SK-N-SH (cell line): ENCODE results near the gene NISCH. TPM values are rescaled to one million over a fixed set of nuclear protein-coding genes. Genes with fewer than 3 reads are reported as not detected.

Source experiments
- CTCF ChIA-PET: fragments of 300-600, 350-600 bp; formaldehyde crosslinking; extraction: SDS; loops from one replicate; lab custom pipeline; 2021; lab: Yijun Ruan, JAX
- POLR2A ChIA-PET: fragments of 350-600 bp; sonication (Branson Sonifier 250); formaldehyde crosslinking; extraction: SDS; loops from one replicate; lab custom pipeline; 2020; ENCODE audit warnings: antibody characterized with exemption, inconsistent platforms; lab: Yijun Ruan, JAX
- DNase-seq: peaks from one replicate; pipeline ENCODE4 v3.0.0; 2012
- H2AFZ ChIP-seq: fragments of 200-600 bp; sonication (generic); 2 replicates; pipeline ENCODE4 v1.8.1; 2016; ENCODE audit warnings: antibody characterized with exemption, mild to moderate bottlenecking, low read depth
- H3F3A ChIP-seq: fragments of 200-600 bp; sonication (generic); replicated peaks from 2 replicates; pipeline ENCODE3; 2016; ENCODE audit warnings: antibody characterized with exemption, mild to moderate bottlenecking; ENCODE audit not compliant: insufficient read depth
- H3K27ac ChIP-seq, 2 experiments: fragments of 200-500 bp in 1 of 2; fragments of 200-600 bp in 1 of 2; sonication (Bioruptor generic) in 1 of 2; sonication (generic), shearing (Covaris generic) in 1 of 2; 2 replicates each; pipeline versions ENCODE4 v1.5.1 to v1.6.1; 2014 to 2016; ENCODE audit warnings: low read depth in 2 of 2, inconsistent platforms in 1 of 2, low read length in 1 of 2, mild to moderate bottlenecking in 1 of 2, mixed read lengths in 1 of 2
- H3K27me3 ChIP-seq: fragments of 200-600 bp; sonication (generic), shearing (Covaris generic); 2 replicates; pipeline ENCODE4 v1.6.1; 2016; ENCODE audit warnings: mixed run types; ENCODE audit not compliant: insufficient read depth
- H3K36me3 ChIP-seq, 2 experiments: fragments of 200-500 bp in 1 of 2; fragments of 200-600 bp in 1 of 2; sonication (Bioruptor generic) in 1 of 2; sonication (generic) in 1 of 2; replicated peaks in 1 of 2; 2 replicates each; pipeline versions ENCODE3 to v1.5.1; 2014 to 2016; ENCODE audit warnings: low read length in 1 of 2, mild to moderate bottlenecking in 1 of 2; ENCODE audit not compliant: insufficient read depth in 2 of 2, control insufficient read depth in 1 of 2
- H3K4me1 ChIP-seq, 2 experiments: fragments of 200-500 bp in 1 of 2; fragments of 200-600 bp in 1 of 2; sonication (Bioruptor generic) in 1 of 2; sonication (generic), shearing (Covaris generic) in 1 of 2; 2 replicates each; pipeline versions ENCODE4 v1.5.1 to v1.6.1; 2014 to 2016; ENCODE audit warnings: low read depth in 1 of 2, low read length in 1 of 2, mixed run types in 1 of 2; ENCODE audit not compliant: insufficient read depth in 2 of 2, control insufficient read depth in 1 of 2
- H3K4me2 ChIP-seq: fragments of 200-600 bp; sonication (generic), shearing (Covaris generic); 2 replicates; pipeline ENCODE4 v1.6.1; 2017; ENCODE audit warnings: mixed run types
- H3K4me3 ChIP-seq, 2 experiments: fragments of 200-500 bp in 1 of 2; fragments of 200-600 bp in 1 of 2; sonication (Bioruptor generic) in 1 of 2; sonication (generic), shearing (Covaris generic) in 1 of 2; 2 replicates each; pipeline versions ENCODE4 v1.5.1 to v1.8.1; 2014 to 2016; ENCODE audit warnings: low read depth in 2 of 2, inconsistent platforms in 1 of 2, low read length in 1 of 2, mild to moderate bottlenecking in 1 of 2, mixed read lengths in 1 of 2, moderate library complexity in 1 of 2
- H3K79me2 ChIP-seq: fragments of 200-600 bp; sonication (generic); 2 replicates; pipeline ENCODE4 v1.8.1; 2017; ENCODE audit warnings: mild to moderate bottlenecking; ENCODE audit not compliant: insufficient read depth
- H3K9ac ChIP-seq: fragments of 200-600 bp; sonication (generic); 2 replicates; pipeline ENCODE4 v1.6.1; 2017; ENCODE audit warnings: mixed run types
- H3K9me2 ChIP-seq: fragments of 200-600 bp; sonication (generic); 2 replicates; pipeline ENCODE4 v1.6.1; 2017; ENCODE audit warnings: mixed run types
- H3K9me3 ChIP-seq: fragments of 200-600 bp; sonication (generic); 2 replicates; pipeline ENCODE4 v1.6.1; 2017; ENCODE audit warnings: mixed run types, mild to moderate bottlenecking, moderate library complexity
- H4K20me1 ChIP-seq: fragments of 200-600 bp; sonication (generic); 2 replicates; pipeline ENCODE4 v1.6.1; 2017; ENCODE audit warnings: mild to moderate bottlenecking, mixed run types; ENCODE audit not compliant: insufficient read depth
- ELF1 ChIP-seq: IDR thresholded peaks from 2 replicates; pipeline ENCODE4 v1.4.0; 2012
- FOSL2 ChIP-seq: IDR thresholded peaks from 2 replicates; pipeline ENCODE4 v1.4.0; 2012; ENCODE audit warnings: low read depth, mild to moderate bottlenecking, moderate library complexity, borderline replicate concordance
- MEF2A ChIP-seq: IDR thresholded peaks from 2 replicates; pipeline ENCODE4 v1.4.0; 2012; ENCODE audit warnings: low read depth, borderline replicate concordance
- USF2 ChIP-seq: fragments of 150-350 bp; IDR thresholded peaks from 2 replicates; pipeline ENCODE4 v1.6.1; 2017; ENCODE audit warnings: antibody characterized with exemption, low read length, low read depth, borderline replicate concordance
- WGBS: methylation state at CpG from one replicate; pipeline ENCODE4 v1.1.6; 2017; ENCODE audit warnings: low lambda C conversion rate; 5-methylcytosine and 5-hydroxymethylcytosine counted together
- polyA plus RNA-seq, 3 experiments: library from polyadenylated mRNA; depleted of rRNA; stranded (reverse); fragments of >200 nt; gene quantifications; 2 replicates each; pipeline ENCODE4 v1.2.3, GENCODE V29; 2012

The NISCH gene
- polyA plus RNA-seq, 1 of the 3 experiments (the other 2 are of a cell fraction): 77.5 TPM

DNA sequence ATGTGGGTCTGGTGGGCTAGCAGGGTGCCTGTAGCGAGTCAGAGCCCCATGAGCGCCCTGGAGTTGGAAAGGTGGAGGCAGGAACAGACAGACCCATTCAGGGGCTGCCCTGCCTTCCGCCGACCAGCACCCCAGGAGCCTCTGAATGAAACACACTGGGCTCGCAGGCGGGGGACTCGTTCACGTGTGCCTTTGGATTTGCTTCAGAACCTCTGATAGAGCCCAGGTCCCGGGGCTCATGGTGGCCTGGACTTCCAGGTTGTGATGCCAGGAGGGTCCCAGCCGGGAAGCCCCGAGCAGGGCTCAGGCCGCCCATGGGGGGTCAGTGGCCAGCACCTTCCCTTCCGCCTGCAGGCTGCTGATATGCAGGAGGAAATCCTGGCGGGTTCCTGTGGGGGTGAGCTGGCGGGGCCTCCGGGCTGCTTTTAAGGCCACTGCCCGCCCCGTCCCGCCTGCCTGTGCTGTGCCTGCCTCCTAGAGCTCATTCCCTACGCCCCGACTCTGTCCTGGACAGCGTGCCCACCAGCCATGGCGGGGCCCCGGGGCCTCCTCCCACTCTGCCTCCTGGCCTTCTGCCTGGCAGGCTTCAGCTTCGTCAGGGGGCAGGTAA is 39.6 kb downstream of the NISCH start, which contains the start of gene STAB1:
STAB1 (plus strand) TSS at position 453 of the 610 bp plus-strand sequence; CDS start at position 529, 76 bp downstream.
- Histone ChIP-seq H3K27ac (no peak within 1 kb of the TSS), H3K36me3 (peaks cover 4 to 27% of the 10 kb centered on the region in 2 experiments), H3K27me3 (no peaks in the 10 kb centered on the region), H3K79me2 (no peaks in the 10 kb centered on the region), H3K9ac (no peak within 1 kb of the TSS), H3K4me3 (no peak within 1 kb of the TSS), H2AFZ (no peak within 1 kb of the TSS), H3F3A (no peaks in the 10 kb centered on the region), H4K20me1 (no peaks in the 10 kb centered on the region), H3K4me2 (no peak within 1 kb of the TSS), H3K9me3 (no peaks in the 10 kb centered on the region), H3K9me2 (no peaks in the 10 kb centered on the region), H3K4me1 (peaks cover 3 to 12% of the 10 kb centered on the region in 2 experiments; a peak in 2 of 4 replicates)
- no peak for TF ChIP-seq MEF2A
- TF ChIP-seq USF2: no peak
- CTCF ChIA-PET: interaction anchor here (1.3 to 2.1 kb wide), 2 partner anchors 13 to 15 kb away, joined by 3 to 8 read pairs; no protein-coding TSS in a partner anchor
- POLR2A ChIA-PET: interaction anchor here (0.6 kb wide), 1 partner anchor 49 kb away, joined by 3 read pairs; no protein-coding TSS in a partner anchor
- no peak for DNase-seq
- 87% methylated on average over 6 of the region's 25 CpGs for WGBS

DNA sequence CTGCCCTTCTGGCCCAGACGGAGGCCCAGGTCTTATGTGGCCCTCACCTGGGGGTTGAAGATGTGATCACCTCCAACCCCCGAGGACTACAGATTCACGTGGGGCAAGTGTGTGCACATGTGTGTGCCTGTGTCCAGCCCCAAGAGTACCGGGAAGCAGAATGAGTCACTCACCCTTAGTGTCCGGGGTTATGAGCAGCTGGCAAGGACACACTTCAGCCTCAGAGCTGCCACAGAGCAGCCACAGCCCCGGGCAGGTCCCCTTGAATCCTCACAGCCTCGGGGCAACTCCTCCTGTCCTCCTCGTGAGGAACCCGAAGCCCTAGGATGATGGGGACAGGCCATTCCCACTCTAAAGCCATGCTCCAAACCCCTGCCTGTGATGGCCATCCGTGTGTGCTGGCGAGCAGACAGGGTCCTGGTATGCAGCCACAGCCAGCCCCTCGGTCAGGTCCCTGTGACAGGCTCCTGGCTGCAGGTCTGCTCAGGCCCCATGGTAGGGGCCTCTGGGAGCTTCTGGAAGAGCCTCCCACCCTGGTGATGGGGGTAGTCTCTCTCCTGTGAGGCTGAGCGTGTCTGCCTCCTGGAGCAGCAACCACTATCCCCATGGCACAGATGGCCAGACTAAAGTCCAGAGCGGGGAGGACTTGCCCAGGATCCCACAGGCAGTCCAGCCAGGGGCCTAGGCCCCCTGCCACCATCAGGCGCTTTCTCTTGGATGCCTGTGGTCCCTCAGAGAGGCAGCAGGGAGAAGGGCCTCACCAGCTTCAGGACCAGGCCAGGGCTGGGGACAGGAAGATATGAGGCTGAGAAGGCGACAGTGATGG is 40.6 kb downstream of the NISCH start:
- H3K4me2 ChIP-seq: no peak overlapping the region
- ChIA-PET CTCF (interaction anchor here (1.3 to 2.1 kb wide), 3 partner anchors 14 to 24 kb away, joined by 3 to 8 read pairs (median 3); no protein-coding TSS in a partner anchor), POLR2A (interaction anchor here (0.5 to 0.7 kb wide), 3 partner anchors 15 to 98 kb away, joined by 3 read pairs; no protein-coding TSS in a partner anchor)

More for the DNA sequence above, 40.6 kb downstream of the NISCH start:
- peaks cover 0 to 14% of the 10 kb centered on the region in 2 experiments; a peak in 1 of 4 replicates for H3K4me1 ChIP-seq
- H3K27ac ChIP-seq: no peak overlapping the region
- no peak for DNase-seq
- H4K20me1 ChIP-seq: no peaks in the 10 kb centered on the region
- no peak overlapping the region for H3K4me3 ChIP-seq
- no peaks in the 10 kb centered on the region for H3K79me2 ChIP-seq
- no peak overlapping the region for H2AFZ ChIP-seq
- peaks cover 4 to 18% of the 10 kb centered on the region in 2 experiments for H3K36me3 ChIP-seq
- no peak overlapping the region for H3K9ac ChIP-seq
- H3K27me3 ChIP-seq: no peaks in the 10 kb centered on the region
- no peaks in the 10 kb centered on the region for H3K9me3 ChIP-seq
- WGBS: 62% methylated on average over 5 of the region's 16 CpGs
- no peaks in the 10 kb centered on the region for H3K9me2 ChIP-seq
- H3F3A ChIP-seq: no peaks in the 10 kb centered on the region
- TF ChIP-seq ELF1 (no peak), FOSL2 (peak; percentile 38; the same call in 1 of the 2 replicates)
